HL-60/S4 treated with phorbol 12-myristate 13-acetate at 8.2 ng/mL for 4 days and 3 days (cell line): ENCODE measurements around the gene CFAP99.
"Not testable (repeated sequence)": the region's sequence is repeated elsewhere in the genome, so short reads cannot be mapped to it uniquely, and the experiment has no call there.

Source experiments
- in situ Hi-C: fragments of 300-500 bp; cut with MboI; formaldehyde crosslinking; loops from 2 replicates; pipeline ENCODE4 v1.15.0; 2022; ENCODE audit warnings: low sequenced_read_pairs

Gene CFAP99

DNA sequence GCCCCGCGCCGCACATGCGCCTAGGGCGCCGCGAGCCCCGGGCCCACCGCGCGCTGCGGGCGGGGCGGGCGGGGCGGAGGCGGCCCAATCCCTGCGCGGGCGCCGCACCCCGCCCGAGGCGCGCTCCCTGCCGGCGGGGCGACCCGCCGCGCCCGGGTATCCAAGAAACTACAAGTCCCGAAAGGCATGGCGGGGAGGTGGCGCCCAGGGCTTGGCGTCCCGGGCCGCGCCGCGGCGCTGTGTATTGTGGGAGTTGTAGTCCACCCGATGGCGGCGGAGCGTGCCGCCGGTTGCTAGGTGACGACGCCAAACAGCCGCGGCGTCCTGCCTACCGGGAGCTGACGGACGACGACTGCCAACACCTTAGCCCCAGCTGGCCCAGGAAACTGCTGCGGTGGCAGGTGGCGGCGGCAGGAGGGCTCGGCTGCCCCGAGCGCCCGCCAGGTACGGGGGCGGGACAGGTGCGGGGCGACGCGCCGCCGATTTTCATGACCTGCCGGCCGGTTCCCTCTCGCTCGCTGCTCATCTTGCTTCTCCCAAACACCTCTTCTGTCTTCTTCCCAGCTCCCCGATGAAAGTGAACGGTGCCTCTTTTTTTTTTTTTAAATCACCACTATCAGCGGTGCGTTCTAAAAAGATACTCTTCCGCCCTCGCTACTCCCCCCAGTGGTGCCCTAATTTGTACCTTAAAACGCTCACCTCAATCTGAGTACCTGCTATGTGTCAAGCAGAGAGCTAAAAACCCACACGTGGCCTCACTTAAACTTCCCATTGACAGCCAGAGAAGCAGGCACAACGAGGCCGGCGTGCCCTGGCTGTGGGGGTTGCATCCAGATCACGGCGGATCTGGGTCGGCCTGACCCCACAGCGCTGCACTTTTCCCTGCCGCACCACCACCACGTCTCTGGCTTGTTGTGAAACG lies at the start of gene CFAP99:
Gene CFAP99, plus strand, starts transcription at position 306 of the 922 bp plus-strand sequence.
- in situ Hi-C loops = no loop called here

DNA sequence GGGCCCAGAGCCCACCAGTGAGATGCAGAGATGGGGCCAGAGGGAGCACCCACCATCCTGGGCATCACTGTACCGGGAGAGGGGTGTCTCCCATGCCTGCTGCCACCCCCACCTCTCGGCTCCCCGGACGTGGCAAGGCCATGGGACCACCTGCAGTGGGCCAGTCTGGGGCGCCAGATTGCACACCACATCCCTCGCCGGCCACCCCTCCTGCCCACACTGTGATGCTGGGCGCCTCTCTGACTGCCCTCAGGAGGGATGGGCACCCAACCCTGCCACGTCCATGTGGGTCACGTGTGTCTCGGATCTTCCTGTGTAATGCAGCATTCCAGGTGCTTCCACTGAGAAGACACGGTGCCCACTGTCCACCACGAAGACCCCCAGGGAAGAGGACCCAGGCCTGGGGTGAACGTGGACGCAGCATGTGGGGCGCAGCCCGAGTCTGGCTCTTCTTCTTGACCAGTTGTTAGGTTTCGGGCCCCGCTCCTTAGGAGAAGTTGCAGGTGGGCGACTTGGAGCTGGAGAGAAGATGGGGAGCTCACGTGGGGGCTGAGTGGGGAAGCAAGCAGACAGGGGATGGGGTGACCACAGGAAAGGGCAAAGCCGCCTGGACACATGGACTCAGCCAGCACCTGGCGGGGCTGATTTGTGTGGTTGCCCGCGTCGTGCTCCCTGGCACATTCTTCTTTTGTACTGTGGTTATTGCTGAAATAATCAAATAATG lies 48.0 kb upstream of the CFAP99 start:
- in situ Hi-C loops = no loop called here

GRCh38 chr4:2371765-2372487 lies 46.8 kb upstream of the CFAP99 start:
- in situ Hi-C loops = no loop called here

DNA sequence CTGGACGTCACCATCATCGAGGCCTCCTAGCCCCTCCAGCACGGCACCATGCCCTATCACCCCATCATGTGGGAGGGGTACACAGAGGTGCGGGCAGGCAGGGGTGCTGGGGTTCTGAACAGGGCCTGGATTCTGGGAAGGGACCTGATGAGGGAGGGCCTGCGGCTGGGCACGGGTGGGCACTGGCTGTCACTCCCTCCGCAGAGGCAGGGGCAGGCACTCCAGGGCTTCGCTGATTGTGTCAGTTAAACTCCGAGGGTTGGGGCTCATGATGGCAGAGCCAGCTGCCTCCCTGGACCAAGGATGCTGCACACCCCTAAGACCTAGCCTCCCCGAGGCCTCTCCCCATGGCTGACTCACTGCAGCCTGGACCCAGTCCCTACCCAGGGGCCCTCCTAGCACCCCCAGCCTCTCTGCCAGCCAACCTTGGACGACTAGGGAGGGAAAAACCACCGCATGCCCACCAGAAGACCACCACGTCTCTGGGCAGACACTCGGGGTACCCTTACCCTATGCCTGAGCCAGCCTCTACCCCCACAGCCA lies 46.2 kb upstream of the CFAP99 start:
- in situ Hi-C loops = no loop called here

DNA sequence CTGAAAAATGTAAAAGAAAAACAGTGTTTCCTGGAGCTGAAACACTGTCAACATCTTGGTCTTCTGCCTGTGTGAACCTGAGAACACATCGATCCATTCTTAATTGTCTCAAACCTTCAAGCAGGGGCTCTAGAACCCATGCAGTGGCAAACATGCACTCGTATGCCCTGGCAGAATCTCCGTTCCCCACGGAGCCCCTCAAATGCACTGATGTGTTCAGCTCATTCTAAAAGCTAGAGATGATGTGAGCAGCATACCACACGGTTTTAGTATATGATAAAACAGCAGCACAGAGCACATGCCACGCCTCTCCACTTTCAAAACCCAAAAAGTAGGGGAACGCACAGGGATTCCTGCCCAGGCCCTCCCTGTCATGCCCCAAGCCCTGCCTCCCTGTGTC lies 45.2 kb upstream of the CFAP99 start:
- in situ Hi-C loops = no loop called here

- in situ Hi-C loops = no loop called here
These were observed 43.3 kb upstream of the CFAP99 start for GRCh38 chr4:2375427-2375826.

GRCh38 chr4:2377241-2377640 lies 41.5 kb upstream of the CFAP99 start:
- in situ Hi-C loops = no loop called here

GRCh38 chr4:2378401-2378800 lies 40.4 kb upstream of the CFAP99 start:
- in situ Hi-C loops = no loop called here

GRCh38 chr4:2378898-2379297 lies 39.9 kb upstream of the CFAP99 start:
- in situ Hi-C loops = no loop called here

GRCh38 chr4:2380589-2380988 lies 38.2 kb upstream of the CFAP99 start:
- in situ Hi-C loops = not testable (repeated sequence)

- in situ Hi-C loops = not testable (repeated sequence)
These were observed 36.0 kb upstream of the CFAP99 start for GRCh38 chr4:2382769-2383202.

- in situ Hi-C loops = not testable (repeated sequence)
These were observed 35.5 kb upstream of the CFAP99 start for GRCh38 chr4:2383220-2383631.

DNA sequence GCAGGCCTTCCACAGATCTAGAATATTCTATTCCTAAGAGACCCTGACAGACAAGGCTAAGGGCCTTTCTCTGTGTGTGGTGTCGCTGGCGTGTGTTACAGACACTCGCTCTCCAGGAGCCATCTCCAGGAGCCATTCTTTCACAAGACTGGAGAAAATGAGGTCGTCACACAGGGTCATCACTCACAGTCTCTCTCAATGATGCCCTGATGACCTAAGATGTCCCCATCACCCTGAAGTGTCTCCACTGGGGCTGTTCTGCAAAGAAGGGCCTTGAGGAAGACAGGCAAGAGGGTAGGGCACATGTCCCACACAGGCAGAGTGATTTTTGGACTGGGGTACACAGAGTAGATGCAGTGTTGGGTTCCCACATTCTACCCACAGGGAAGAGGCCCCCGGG lies 35.0 kb upstream of the CFAP99 start:
- in situ Hi-C loops = no loop called here

- in situ Hi-C loops = no loop called here
These were observed 34.5 kb upstream of the CFAP99 start for GRCh38 chr4:2384245-2384644.

GRCh38 chr4:2385516-2385915 lies 33.2 kb upstream of the CFAP99 start:
- in situ Hi-C loops = no loop called here

- in situ Hi-C loops = no loop called here
These were observed 32.0 kb upstream of the CFAP99 start for GRCh38 chr4:2386717-2387116.

GRCh38 chr4:2387218-2387617 lies 31.5 kb upstream of the CFAP99 start:
- in situ Hi-C loops = no loop called here

- in situ Hi-C loops = no loop called here
These were observed 30.9 kb upstream of the CFAP99 start for GRCh38 chr4:2387829-2388228.

DNA sequence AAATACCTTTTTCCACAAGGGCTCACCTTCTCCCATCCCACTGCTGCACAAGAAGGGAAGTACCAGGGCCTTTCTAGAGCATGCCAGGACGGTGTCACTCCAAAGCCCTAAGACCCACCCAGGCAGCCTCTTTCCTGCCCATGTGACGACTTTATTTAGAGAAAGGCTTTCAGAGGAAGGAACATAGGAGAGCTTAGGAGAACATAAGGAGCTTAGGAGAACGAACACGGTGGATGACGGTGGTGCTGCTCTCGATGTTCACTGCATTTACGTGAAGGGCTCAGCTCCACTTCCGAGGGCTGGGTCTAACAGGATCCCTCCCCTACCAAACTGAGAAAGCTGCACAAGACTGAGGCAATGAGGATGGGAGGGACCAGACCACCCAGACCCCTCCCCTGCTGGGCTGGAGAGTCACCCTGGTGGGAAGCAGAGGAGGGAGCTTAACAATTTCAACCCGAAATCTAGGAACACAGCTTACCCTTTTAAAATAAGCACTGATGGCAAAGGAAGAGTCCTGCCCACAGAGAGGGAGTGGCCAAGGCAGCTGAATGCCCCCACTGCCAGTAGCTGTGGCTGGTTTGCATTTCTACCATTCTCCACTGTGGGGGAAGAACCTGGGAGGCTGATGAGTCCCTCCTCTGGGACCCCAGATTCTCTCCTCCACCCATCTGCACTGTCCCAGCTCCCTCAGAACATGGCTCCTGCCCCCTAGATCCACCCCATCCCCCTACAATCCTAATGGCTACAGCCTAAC lies 30.1 kb upstream of the CFAP99 start:
- in situ Hi-C loops = no loop called here

- in situ Hi-C loops = no loop called here
These were observed 29.1 kb upstream of the CFAP99 start for GRCh38 chr4:2389691-2390090.
